Stimulated activated CD4-positive, alpha-beta T cell treated with anti-CD3 and anti-CD28 coated beads, Interleukin-4, amount 100 ng/mL, for 24 hours (primary cell): Measurements from ENCODE around the gene TIA1.
"Not testable (repeated sequence)": the region's sequence is repeated elsewhere in the genome, so short reads cannot be mapped to it uniquely, and the experiment has no call there.

Source experiments
- DNase-seq: peaks from one replicate; pipeline ENCODE4 v3.0.0-alpha.2; 2020

The TIA1 gene, protein sequence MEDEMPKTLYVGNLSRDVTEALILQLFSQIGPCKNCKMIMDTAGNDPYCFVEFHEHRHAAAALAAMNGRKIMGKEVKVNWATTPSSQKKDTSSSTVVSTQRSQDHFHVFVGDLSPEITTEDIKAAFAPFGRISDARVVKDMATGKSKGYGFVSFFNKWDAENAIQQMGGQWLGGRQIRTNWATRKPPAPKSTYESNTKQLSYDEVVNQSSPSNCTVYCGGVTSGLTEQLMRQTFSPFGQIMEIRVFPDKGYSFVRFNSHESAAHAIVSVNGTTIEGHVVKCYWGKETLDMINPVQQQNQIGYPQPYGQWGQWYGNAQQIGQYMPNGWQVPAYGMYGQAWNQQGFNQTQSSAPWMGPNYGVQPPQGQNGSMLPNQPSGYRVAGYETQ

DNA sequence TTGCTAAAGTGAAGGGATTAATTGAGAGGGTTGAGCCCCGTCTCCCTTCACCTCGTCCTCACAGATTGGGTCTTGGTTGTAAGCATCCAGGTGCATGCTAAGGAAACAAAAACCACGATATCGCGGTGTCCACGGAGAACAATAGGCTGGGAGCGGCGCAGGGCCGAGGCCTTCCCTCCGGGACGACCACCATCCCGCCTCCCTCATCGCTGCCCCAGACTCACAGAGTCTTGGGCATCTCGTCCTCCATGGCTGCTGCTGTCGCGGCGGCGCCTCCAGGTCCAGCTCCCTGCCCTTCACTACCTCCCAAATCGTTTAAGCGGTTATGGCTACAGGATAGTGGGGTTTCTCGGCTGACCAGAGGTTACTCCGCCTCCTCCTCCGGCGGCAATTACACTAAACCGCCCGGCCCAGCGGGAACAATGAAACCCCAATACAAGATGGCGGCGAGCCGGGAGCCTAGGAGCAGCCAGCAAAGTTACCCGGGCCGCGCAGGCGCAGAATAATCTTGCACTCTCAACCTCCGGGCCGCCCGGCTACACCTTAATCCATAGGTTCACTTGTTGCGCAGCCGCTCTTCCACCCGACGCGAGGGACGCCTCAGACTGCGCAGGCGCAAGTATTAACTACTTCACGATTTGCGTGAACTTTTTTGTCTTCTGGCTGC lies at the start of gene TIA1:
TSS of gene TIA1 (minus strand) at position 448 of the 667 bp plus-strand sequence. CDS start at position 250, 198 bp downstream.
- DNase-seq = peak; percentile 99

DNA sequence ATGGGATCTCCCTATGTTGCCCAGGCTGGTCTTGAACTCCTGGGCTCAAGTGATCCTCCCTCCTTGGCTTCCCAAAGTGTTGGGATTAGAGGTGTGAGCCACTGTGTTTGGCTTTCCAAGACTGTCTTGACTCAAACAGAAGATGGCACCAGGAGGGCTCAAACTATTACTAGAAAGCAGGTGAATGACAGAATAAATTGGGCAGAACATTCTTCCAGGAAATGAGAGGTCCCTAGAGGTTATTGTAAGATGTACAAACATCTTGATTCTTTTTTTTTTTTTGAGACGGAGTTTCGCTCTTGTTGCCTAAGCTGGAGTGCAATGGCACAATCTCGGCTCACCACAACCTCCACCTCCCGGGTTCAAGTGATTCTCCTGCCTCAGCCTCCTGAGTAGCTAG lies 49.4 kb upstream of the TIA1 start:
- not testable (repeated sequence) for DNase-seq

DNA sequence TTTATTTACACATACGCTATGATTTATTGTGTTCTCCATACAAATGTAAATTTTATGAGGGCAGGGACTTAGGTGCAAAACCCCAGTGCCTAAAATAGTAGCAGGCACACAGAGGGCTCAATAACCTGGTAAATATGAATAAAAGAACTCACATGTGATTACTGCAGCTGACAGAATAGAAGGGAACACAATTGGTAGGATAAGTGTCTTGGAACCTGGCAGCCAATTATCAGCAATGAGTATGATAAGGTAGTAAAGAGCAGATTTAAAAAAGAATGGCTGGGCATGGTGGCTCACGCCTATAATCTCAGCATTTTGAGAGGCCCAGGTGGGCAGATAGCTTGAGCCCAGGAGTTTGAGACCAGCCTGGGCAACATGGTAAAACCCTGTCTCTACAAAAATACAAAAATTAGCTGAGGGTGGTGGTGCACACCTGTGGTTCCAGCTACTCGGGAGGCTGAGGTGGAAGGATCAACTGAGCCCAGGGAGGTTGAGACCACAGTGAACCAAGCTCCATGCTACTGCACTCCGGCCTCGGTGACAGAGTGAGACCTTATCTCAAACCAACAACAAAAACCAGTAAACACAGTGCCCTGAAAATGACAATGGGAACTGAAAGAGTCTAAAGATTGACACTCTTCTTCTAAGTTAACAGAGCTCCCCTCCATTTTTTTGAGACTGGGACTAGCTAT lies 35.2 kb upstream of the TIA1 start:
- DNase-seq = no peak

DNA sequence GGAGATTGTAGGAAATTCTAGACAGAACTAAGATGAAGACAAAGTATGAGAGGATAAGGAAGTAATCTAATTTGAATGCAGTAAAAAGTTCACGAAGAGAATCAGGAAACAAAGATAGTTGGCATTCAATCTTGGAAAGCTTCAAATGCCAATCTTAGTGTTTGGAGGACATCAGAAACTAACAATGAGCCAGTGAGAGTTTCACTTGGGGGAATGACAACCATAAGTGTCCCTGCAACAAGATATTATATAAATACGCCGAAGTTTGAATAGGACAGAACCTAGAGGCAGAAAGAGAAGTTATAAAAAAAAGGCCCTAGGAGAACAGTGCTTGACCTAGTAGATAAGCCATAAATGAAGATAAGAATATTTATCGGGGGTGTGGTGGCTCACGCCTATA lies 34.0 kb upstream of the TIA1 start:
- no peak for DNase-seq

DNA sequence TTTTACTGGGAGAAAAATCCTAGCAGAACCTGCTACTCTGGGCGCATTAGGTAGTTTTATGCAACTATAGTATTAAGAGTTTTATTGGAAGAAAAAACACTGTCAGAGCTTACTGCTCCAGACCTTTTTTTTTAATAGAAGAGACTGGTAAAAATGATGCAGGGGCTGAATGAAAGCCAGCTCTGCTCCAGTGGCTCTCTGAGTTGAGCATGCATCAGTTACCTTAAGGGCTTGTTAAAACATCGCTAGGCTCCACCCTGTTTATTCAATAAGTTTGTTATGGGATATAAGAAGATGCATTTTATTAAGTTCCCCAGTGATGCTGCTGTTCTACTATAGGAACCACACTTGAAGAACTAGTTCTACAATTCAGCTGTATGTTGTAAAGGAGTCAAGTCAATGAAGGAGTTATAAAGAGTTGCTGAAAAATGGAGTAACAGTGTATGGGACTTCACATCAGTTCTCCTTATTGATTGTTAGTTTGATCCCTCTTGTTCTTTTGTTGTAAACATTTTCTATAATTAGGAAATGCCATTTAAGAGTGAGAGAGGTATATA lies 31.9 kb upstream of the TIA1 start:
- no peak for DNase-seq

DNA sequence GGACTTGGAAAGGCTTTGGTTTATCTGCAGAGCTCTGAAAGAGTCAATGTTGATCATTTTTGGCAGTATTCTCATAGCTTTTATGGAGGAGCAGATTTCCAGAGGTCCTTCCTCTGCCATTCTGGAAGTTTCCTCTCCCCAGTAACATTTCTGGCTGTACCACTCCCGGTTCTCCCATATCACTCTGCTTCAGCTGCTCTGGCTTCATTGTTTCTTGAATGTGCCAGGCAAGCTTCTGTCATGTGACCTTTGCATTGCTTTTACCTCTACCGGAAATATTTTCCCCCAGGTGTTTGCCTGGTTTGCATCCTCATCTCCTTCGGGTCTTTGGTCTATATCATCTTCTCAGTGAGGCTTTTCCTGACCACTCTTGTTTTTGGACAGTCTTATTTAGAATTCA lies 21.9 kb upstream of the TIA1 start:
- no peak for DNase-seq

DNA sequence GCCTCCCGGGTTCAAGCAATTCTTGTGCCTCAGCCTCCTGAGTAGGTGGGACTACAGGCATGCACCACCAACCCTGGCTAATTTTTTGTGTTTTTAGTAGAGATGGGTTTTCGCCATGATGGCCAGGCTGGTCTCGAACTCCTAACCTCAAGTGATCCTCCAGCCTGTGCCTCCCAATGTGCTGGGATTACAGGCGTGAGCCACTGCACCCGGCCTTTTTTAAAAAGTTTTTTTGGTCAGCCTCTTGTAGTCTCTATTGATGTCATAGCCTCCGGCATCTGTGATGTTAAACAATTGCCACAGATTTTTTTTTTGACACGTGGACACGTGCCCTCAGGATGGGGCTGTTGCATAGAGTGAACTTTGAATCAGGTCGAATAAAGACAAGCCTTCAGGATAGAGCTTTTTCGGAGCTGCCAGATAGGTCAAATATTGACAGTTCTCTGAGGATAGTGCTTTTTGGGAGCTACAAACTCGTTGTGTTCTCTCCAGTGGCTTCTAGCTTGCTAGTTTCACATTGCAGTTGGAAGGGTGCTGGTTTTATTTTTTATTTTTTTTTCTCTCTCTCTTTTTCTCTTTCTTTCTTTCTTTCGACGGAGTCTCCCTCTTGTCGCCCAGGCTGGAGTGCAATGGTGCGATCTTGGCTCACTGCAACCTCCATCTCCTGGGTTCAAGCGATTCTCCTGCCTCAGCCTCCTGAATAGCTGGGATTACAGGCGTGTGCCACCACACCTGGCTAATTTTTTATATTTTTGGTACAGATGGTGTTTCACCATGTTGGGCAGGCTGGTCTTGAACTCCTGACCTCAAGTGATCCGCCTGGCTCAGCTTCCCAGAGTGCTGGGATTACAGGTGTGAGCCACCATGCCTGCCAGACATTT lies 21.2 kb upstream of the TIA1 start:
- DNase-seq = not testable (repeated sequence)

DNA sequence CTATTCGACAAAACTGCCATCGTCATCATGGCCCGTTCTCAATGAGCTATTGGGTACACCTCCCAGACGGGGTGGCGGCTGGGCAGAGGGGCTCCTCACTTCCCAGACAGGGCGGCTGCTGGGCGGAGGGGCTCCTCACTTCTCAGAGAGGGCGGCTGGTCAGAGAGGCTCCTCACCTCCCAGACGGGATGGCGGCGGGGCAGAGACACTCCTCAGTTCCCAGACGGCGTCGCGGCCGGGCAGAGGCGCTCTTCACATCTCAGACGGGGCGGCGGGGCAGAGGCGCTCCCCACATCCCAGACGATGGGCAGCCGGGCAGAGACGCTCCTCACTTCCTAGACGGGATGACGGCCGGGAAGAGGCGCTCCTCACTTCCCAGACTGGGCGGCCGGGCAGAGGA lies 18.5 kb upstream of the TIA1 start:
- not testable (repeated sequence) for DNase-seq

DNA sequence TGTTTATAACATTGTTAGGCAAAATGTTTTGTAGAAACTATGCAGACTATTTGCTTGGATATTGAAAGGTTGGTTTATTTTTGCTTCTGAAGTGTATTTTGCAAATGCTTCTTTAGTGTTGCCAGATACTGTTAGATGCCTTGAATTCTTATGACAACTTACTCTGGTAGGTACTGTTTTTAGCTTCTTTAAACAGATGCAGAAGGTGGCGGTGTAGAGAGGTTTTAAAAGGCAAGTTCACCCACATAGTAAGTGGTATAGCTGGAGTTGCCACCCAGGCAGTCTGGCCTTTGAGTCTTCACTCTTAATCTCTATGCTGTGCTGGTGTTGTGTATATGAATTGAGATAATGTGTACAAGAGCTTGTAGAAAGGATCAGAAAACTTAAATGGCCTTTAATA lies 13.1 kb upstream of the TIA1 start:
- DNase-seq = no peak

DNA sequence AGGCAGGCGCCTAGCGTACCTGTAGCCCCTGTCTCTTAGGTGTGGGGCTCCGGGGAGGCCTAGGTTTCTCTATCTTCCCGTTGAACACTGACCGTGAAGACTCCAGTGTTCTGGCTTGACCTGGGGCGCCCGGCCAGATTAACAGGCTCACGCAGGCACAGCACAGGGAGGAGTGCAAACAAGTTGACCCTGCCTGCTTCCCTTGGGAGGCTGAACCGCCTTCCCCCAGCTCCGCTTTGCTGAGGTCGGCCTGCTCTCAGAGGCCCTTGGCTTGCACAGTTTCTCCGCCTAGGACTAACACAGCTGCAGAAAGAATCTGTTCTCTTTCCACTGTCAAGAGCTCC lies 10.1 kb upstream of the TIA1 start:
- no peak for DNase-seq

DNA sequence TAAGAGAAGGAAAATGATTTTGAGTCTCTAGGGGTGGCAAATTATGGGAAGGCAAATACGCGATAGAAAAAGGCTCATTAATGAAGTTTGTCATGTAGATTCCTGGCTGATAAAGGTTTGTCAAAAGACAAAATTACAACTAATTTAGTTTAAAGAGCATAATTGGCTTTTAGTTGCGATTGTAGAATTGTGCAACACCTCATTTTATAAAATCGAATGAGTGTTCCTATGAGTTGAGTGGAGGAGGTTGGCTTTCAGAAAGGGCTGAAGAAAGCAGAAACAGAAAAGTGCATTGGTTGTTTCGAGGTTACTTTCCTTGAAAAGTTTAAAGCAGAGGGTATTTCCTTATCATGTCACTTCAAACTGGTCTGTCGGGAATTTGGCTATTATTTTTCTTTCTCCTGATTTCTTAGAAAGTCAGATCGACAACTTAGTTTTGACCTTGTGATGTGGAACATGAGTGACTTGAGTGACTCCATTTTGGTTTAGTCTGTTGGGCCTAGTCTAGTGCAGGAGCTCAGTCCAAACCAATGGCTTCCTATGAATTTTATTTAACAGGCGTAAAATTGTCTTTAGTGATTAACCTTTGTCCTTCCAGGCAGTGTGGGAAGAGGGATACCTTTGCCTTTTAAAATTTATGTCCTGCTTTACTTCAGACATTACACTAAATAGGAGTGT lies 7.3 kb upstream of the TIA1 start:
- DNase-seq = no peak

DNA sequence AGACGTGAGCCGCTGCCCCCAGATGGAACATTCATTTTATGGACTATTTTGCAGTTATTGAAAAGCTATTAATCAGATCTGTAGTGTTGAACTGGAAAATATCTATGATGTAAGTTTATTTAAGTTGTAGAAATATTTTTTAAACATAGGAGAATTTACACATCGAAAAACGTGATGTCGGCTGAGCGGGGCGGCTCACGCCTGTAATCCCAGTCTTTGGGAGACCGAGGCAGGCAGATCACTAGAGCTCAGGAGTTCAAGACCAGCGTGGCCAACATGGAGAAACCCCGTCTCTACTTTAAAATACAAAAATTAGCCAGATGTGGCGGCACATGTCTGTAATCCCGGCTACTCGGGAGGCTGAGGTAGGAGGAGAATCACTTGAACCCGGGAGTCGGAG lies 2.0 kb upstream of the TIA1 start:
- no peak for DNase-seq

DNA sequence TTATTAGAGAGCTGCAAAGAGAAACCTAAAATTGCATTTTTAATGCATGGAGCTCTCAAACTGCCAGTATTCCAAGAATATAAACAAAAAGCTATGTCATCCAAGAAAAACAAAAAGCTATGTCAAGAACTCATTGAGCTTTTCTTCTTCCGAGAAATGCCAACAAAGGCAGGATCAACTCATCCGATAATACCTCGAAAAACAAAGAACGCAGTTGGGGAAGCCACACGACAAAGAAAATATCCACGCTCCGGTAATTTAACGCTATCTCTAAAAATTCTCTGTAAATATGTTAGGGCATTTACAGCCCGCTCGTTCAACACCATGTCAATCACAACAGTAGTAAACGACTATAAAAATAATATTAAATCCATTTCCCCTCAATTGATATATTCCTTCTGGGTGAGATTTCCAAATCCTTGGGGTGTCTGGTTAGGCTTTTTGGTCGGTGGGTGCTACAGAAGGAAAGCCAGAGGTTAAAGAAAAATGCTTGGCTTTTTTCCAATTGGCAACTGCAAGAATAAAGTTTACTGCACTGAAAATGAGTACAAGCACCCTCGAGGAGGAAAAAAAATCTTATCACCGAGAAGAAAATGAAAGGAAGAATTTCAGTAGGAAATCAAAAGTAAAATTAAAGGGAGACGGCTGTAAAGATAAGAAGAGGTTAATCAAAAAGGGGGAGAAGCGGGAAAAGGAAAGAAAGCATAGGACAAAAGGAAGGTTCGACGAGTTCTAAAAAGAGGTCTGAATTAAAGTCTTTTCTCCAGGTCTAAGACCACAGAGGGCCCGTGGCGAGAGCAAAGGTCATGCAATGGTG lies 856 bp downstream of the TIA1 start:
- DNase-seq = no peak

DNA sequence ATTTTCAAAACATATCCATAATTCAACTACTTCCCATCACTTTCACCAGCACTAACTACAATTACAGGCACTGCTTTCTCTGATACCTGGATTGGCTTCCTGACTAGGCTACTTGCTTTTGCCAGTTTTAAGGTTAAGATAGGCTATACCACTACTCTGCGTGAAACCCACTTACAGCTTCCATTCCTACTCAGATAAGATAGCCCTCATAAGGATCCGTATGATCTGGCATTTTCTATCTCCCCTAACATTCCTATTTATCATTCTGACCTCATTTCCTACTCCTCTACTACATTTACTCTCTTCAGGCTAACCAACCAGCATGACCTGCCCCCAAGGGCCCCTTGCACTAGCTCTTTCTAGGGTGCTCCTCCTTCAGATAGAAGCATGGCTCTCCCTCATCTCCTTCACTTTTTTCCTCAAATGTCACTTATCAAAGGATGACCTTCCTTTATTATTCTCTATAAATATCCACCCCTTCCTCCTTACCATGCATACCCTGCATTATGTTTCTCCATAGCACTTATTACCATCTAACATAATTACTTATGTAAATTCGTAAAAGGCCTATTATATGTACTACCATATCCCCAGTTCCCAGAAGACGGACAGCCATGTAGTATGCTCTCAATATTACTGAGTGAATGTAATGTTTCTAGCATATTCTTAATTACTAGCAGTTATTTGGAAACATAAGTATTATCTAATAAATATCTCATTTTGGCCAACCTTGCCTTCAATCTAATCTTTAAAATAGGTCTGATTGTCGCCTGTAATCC lies 4.4 kb downstream of the TIA1 start:
- no peak for DNase-seq

DNA sequence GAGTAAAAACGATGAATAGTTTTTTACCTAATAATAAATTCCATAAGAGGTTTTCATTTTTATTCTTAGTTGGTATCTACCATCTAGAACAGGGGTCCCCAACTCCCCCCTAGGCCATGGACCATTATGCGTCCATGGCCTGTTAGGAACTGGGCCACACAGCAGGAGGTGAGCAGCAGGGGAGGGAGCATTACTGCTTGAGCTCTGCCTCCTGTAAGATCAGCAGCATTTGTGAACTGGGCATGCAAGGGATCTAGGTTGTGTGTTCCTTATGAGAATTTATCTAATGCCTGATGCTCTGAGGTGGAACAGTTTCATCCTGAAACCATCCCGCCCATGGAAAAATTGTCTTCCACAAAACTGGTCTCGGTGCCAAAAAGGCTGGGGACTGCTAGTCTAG lies 5.9 kb downstream of the TIA1 start:
- no peak for DNase-seq

DNA sequence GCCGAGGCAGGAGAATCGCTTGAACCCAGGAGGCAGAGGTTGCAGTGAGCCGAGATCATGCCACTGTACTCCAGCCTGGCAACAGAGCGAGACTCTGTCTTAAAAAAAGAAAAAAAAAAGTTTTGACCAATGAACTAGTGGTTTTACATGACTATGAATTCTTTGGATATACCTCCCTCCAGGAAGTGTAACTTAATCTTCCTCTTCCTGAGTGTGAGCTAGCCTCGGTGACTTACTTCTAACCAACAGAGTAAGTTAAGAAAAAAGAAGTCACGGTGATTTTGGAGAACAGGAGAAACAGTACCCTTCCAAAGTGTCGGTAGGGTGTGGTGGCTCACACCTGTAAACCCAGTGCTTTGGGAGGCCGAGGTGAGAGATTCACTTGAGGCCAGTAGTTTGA lies 7.1 kb downstream of the TIA1 start:
- no peak for DNase-seq

DNA sequence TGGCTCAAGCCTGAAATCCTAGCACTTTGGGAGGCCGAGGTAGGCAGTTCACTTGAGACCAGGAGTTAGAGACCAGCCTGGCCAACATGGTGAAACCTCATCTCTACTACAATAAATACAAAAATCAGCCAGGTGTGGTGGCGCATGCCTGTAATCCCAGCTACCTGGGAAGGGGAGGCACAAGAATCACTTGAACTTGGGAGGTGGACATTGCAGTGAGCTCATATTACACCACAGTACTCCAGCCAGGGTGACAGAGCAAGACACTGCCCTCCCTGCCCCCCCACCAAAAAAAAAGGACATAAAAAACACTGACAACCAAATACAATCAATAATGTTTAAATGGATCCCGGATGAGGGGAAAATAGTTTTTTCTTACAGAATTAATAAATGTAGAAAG lies 7.8 kb downstream of the TIA1 start:
- DNase-seq = no peak

DNA sequence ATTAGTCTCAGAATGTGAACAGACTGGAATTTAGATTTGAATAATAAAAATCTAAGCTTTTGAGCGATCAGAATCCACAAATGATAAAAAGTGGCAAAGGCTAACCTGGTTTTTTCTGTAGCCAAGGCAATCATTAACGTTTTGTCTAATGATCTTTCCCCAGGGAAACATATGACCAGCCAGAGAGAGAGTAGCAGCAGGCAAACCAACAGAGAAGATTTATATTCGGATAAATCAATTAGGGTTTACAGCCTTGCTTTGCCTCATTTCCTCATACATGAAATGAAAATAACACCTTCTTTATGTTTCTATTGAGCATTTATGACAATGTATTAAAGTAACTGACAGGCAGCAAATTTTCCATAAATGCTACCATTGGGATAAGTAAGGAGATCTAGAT lies 14.5 kb downstream of the TIA1 start:
- no peak for DNase-seq

DNA sequence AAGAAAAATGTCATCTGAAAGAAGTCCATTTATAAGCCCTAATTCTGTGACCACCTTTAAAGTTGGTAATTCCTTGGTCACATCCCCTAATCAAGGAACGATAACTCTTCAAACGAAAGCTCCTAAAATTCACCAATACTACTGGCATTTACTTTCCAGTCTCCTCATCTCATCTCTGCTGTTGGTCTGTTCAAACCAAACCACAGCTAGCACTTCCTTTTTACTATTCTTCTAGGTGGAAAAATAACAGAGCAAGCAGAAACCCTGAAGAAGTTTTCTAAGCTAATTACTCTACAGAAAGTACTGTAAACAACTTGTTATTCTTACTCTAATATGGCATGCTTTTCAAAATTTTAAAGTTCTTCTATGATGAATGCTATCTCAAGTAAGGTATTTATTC lies 21.6 kb downstream of the TIA1 start:
- no peak for DNase-seq

DNA sequence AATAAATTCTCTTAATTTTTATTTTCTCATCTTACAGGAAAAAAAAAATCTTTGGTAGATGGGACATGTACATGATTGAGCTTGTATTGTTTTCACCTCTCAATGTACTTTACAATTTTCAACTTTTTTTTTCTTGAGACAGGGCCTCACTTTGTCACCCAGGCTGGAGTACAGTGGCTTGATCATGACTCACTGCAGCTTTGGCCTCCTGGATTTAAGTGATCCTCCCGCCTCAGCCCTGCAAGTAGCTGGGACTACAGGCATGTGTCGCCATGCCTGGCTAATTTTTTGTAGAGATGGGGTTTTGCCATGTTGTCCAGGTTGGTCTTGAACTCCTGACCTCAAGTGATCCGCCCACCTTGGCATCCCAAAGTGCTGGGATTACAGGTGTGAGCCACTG lies 25.1 kb downstream of the TIA1 start:
- DNase-seq = not testable (repeated sequence)
